Measurements from ENCODE around the gene ELP6.
A peak's percentile ranks its signal among the peaks of the same experiment; 100 is the strongest.

The ELP6 gene

GRCh38 chr3:47513125-47513929, at the start of gene ELP6:
Gene ELP6, minus strand, starts transcription at chr3:47513712. Its CDS starts 122 bp downstream, at chr3:47513590.
- DNase-seq: peak; percentile 94

- no peak for DNase-seq
Measured at GRCh38 chr3:47556351-47556750, 42.8 kb upstream of the ELP6 start.

GRCh38 chr3:47554335-47554734, 40.8 kb upstream of the ELP6 start:
- DNase-seq: no peak

GRCh38 chr3:47553407-47553806, 39.9 kb upstream of the ELP6 start:
- no peak for DNase-seq

GRCh38 chr3:47542471-47543173, 29.1 kb upstream of the ELP6 start:
- DNase-seq: no peak

GRCh38 chr3:47541583-47542108, 28.1 kb upstream of the ELP6 start:
- DNase-seq: no peak

GRCh38 chr3:47540281-47540680, 26.8 kb upstream of the ELP6 start:
- DNase-seq: no peak

GRCh38 chr3:47536967-47537366, 23.5 kb upstream of the ELP6 start:
- no peak for DNase-seq

GRCh38 chr3:47536221-47536891, 22.8 kb upstream of the ELP6 start:
- no peak for DNase-seq

GRCh38 chr3:47533996-47534454, 20.5 kb upstream of the ELP6 start:
- DNase-seq: no peak

- no peak for DNase-seq
Measured at GRCh38 chr3:47533481-47533880, 20.0 kb upstream of the ELP6 start.

GRCh38 chr3:47527952-47528725, 14.6 kb upstream of the ELP6 start:
- no peak for DNase-seq

GRCh38 chr3:47525617-47526016, 12.1 kb upstream of the ELP6 start:
- DNase-seq: no peak

GRCh38 chr3:47523310-47524073, 10.0 kb upstream of the ELP6 start:
- DNase-seq: no peak

GRCh38 chr3:47522082-47522987, 8.8 kb upstream of the ELP6 start:
- peak; percentile 77 for DNase-seq

GRCh38 chr3:47520756-47521155, 7.2 kb upstream of the ELP6 start:
- no peak for DNase-seq

- no peak for DNase-seq
Measured at GRCh38 chr3:47517937-47518336, 4.4 kb upstream of the ELP6 start.

- no peak for DNase-seq
Measured at GRCh38 chr3:47515864-47516319, 2.4 kb upstream of the ELP6 start.

- no peak for DNase-seq
Measured at GRCh38 chr3:47515100-47515499, 1.6 kb upstream of the ELP6 start.

GRCh38 chr3:47512416-47513124, 942 bp downstream of the ELP6 start:
- peak; percentile 12 for DNase-seq

Data from NCI-H1092 treated with DMSO at 0.1 percent for 48 hours (cell line).